Subcutaneous abdominal adipose tissue (tissue), 5 donors: ENCODE results near the gene DNTT.
A peak's percentile ranks its signal among the peaks of the same experiment; 100 is the strongest.

ENCODE experiments used
- H3K27ac ChIP-seq: one replicate; pipeline ENCODE4 v1.7.0; 2013; ENCODE audit warnings: low read depth, mild to moderate bottlenecking, inconsistent platforms, low read length, moderate library complexity
- H3K27me3 ChIP-seq, 5 donors: one replicate each; pipeline ENCODE4 v1.7.0; 2013; ENCODE audit warnings: low read length in 5 of 5, inconsistent platforms in 1 of 5; ENCODE audit not compliant: control insufficient read depth in 5 of 5, insufficient read depth in 4 of 5
- H3K36me3 ChIP-seq, 5 donors: one replicate each; pipeline ENCODE4 v1.7.0; 2013; ENCODE audit warnings: low read length in 5 of 5; ENCODE audit not compliant: control insufficient read depth in 5 of 5, insufficient read depth in 5 of 5
- H3K4me1 ChIP-seq, 5 donors: one replicate each; pipeline ENCODE4 v1.7.0; 2013; ENCODE audit warnings: low read length in 5 of 5, mild to moderate bottlenecking in 3 of 5, moderate library complexity in 1 of 5; ENCODE audit not compliant: control insufficient read depth in 5 of 5, insufficient read depth in 5 of 5
- H3K4me3 ChIP-seq, 5 donors: one replicate each; pipeline ENCODE4 v1.7.0; 2013; ENCODE audit warnings: low read length in 5 of 5, low read depth in 1 of 5
- H3K9ac ChIP-seq, 5 donors: one replicate each; pipeline ENCODE4 v1.7.0; 2013; ENCODE audit warnings: low read length in 5 of 5, mild to moderate bottlenecking in 4 of 5, moderate library complexity in 3 of 5
- H3K9me3 ChIP-seq, 5 donors: one replicate each; pipeline ENCODE4 v1.7.0; 2013; ENCODE audit warnings: low read length in 5 of 5; ENCODE audit not compliant: control insufficient read depth in 5 of 5
- donor health status: healthy.
- donor health status: healthy.
- donor health status: healthy.
- donor health status: healthy.
- donor health status: healthy.

The DNTT gene

DNA sequence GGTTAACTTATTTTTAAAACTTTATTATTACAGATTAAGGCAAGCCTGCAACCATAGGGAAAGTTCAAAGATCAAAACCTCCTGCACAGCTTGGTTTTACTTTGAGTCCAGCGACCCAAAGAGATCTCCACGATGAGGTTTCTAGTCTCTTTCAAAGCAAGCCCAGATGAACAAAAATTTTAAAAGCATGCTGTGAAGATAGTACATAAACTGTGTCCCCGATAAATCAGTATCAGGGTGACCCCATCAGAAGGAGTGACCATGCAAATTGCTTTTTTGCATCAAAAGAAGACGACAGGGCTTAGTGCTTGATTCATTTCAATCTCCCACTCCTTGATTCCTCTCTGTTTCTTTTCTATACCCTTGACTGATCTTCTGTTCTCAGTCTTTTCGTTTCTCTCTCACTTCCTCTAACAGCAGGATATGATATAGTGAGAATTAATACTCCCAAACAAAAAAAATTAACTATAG is 16.0 kb upstream of the DNTT start:
- no peak overlapping the region for H3K27ac ChIP-seq
- peaks cover 0 to 6% (median 3%) of the 10 kb centered on the region in 5 donors for H3K4me1 ChIP-seq
- no peaks in the 10 kb centered on the region for H3K27me3 ChIP-seq
- no peak overlapping the region for H3K9ac ChIP-seq
- no peaks in the 10 kb centered on the region for H3K9me3 ChIP-seq
- H3K36me3 ChIP-seq, result no peaks in the 10 kb centered on the region
- no peak overlapping the region for H3K4me3 ChIP-seq

DNA sequence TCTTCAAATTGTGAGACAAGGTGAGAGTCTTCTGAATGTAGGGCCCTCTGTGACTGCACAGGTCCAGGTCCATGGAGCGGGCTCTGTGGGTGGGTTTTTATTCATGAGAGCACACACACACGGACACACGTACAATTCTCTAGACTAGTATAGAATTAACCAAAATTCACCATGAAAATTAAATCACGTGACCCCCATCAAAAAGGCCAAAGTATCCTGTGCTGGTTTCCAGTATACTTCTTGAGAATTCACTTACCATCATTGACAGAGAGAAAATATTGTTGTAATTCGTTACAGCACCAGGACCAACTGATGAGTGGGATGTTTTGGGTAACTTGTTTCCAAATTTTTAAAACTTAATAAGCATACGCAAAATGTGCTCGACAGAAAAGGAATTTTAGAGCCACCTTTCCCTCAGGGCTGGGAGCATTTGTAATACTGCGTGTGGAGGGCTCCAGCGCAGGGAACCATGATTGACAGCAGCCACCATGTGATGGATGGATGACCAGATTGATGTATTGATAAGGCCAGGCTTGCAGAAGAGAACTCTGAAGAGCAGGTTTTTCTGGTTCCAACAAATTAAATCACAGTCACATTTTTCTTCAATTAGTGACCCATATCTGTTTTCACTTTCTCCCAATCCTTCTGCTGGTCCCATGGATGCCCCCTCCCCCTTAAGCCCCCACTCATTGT is 14.9 kb upstream of the DNTT start:
- Histone ChIP-seq H3K36me3 (no peaks in the 10 kb centered on the region), H3K4me1 (peaks cover 0 to 9% (median 6%) of the 10 kb centered on the region in 5 donors), H3K27ac (no peak overlapping the region), H3K9me3 (no peaks in the 10 kb centered on the region), H3K4me3 (no peak overlapping the region), H3K27me3 (no peaks in the 10 kb centered on the region), H3K9ac (no peak overlapping the region)

DNA sequence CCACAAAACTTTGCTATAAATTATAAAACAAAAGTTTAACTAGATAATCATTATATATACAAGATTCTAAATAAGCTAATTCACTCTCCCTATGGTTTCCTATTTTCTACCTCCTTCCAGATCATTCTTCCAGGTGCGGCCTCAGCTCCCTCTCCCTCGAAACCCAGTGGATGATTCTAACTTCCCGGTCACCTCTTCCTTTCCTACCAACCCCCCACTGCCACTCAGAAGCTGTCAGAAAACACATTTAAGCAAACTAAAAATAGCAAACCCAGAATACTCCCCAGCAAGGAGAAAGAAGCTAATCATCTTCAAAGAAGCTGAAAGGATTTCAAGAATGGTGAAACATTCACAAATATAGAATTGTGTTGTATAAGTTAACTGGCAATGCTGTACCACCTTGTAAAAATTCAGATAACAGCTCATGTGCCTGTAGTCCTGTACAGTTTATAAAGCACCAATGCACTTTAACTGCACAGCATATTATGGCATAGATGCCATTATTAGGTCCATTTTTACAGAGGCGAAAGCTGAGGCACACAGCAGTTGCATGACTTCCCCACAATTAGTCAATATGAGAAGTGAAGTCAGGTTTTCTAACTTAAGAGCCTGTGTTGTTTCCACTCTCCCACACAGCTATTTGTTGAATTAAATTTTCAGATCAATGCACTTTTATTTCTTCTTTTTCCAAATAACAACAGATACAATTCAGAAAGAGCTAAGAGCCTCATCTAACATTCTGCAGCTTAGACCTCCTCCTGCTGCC is 13.7 kb upstream of the DNTT start:
- Histone ChIP-seq H3K9me3 (no peaks in the 10 kb centered on the region), H3K27ac (no peak overlapping the region), H3K4me1 (peaks cover 0 to 9% (median 6%) of the 10 kb centered on the region in 5 donors), H3K27me3 (no peaks in the 10 kb centered on the region), H3K36me3 (no peaks in the 10 kb centered on the region), H3K9ac (no peak overlapping the region), H3K4me3 (no peak overlapping the region)

DNA sequence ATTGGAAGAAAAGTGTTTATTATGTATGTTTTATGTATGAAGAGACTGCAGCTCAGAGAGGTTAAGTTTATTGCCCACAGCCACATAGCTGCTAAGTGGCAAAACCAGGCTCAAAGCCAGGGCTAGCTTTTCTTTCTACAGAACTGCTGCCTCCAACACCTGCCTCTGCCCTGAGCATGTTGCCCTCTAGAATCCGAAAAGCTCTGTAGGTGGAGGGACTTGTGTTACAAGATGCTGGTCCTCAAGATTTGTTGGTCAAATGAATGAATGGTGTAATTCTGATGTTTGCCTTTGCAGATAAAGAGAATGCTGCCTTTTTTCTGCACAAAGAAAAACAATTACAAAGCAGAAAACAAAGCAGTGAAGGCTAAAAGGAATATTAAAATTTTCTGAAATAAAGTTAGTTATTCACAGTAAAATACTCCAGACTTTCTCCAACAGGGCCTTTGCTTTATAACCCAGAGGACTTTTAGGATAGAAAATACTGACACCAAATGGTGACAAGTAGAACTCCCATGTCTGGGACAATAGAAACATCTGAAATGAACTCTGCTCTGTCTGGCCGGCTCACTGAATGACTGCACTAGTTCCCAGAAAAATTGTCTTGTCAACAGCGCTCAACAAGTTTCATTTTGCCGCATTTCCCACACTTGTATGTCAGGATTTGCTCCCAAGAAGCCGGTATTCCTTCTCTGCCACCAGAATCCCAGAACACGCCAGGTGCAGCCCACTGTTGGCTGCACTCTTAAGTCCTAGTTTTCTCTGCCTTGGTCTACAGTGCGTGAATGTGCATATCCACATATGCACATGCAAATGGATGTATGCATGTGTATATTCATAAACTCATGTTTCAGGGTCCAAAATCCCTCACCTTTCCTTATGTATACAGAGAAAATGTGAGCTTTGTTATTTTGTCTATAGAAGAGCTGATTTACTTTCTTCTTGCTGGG is 11.0 kb upstream of the DNTT start:
- no peaks in the 10 kb centered on the region for H3K9me3 ChIP-seq
- H3K9ac ChIP-seq, result no peak overlapping the region
- H3K4me3 ChIP-seq, result peak overlapping the region in 2 of 5 donors; percentile 30 to 31
- no peaks in the 10 kb centered on the region for H3K27me3 ChIP-seq
- H3K36me3 ChIP-seq, result no peaks in the 10 kb centered on the region
- peak overlapping the region; percentile 4 for H3K27ac ChIP-seq
- H3K4me1 ChIP-seq, result peaks cover 0 to 6% (median 3%) of the 10 kb centered on the region in 5 donors

DNA sequence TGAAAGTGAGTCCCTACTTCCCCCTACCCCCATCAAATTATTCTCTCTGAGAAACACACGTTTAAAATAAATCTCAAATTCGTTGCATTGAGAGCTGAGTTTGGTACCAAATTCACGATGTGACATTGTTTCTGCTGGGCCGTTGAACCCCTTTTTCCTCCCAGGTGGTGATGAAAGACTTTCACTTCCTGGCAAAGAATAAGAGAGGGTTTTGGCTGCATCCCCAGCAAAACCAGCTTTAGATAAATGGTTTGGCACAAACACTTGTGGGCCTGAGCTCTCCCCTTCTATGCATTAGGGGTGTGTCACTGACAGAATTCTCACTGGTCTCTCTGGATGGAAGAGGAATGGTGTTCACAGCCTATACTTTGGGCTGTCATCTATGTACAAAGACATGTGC is 8.8 kb upstream of the DNTT start:
- peaks cover 0 to 9% (median 2%) of the 10 kb centered on the region in 5 donors for H3K27me3 ChIP-seq
- no peak overlapping the region for H3K9ac ChIP-seq
- peaks cover 0 to 10% (median 3%) of the 10 kb centered on the region in 5 donors for H3K4me1 ChIP-seq
- no peaks in the 10 kb centered on the region for H3K9me3 ChIP-seq
- H3K36me3 ChIP-seq, result no peaks in the 10 kb centered on the region
- no peak overlapping the region for H3K4me3 ChIP-seq
- H3K27ac ChIP-seq, result no peak overlapping the region

DNA sequence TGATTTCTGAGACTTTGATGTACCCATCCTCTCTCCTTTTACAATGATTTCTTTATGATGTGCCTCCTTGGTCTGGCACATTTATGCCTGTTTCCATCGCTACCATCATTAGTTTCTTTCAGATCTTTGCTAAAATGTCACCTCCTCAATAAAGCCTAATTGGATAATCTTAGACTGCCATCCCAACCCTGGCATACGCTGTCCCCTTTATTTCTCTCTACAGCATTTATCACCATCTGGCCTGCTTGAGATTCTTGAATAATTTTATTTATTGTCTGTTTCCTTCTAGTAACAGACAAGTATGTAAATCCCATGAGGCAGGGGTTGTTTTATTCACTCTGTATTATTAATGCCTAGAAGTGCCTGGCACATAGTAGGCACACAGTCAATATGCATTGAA is 6.7 kb upstream of the DNTT start:
- H3K36me3 ChIP-seq, result no peaks in the 10 kb centered on the region
- no peaks in the 10 kb centered on the region for H3K9me3 ChIP-seq
- H3K4me3 ChIP-seq, result no peak overlapping the region
- H3K27me3 ChIP-seq, result peaks cover 0 to 9% (median 4%) of the 10 kb centered on the region in 5 donors
- peaks cover 0 to 10% (median 3%) of the 10 kb centered on the region in 5 donors for H3K4me1 ChIP-seq
- H3K9ac ChIP-seq, result no peak overlapping the region
- no peak overlapping the region for H3K27ac ChIP-seq

DNA sequence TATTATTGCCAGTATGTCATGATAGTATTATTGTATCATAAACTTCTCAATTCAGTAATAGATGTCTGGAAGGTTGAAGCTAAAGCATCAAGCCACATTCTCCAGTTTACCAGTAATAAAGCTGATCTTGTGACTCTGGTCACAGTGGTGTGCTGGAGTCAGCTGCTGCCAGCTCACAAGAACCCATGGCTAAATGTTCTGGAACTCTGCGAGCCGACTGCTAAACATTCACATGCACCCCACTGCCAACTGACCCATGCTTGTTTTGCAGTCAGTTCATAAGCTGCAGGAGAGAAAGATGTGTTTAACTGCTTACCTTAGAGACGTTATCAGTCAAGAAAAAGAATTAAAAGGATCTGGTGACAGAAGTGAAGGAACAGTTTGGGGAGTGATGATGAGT is 5.9 kb upstream of the DNTT start:
- Histone ChIP-seq H3K4me1 (peaks cover 0 to 10% (median 3%) of the 10 kb centered on the region in 5 donors), H3K4me3 (no peak overlapping the region), H3K36me3 (no peaks in the 10 kb centered on the region), H3K27ac (no peak overlapping the region), H3K9me3 (no peaks in the 10 kb centered on the region), H3K27me3 (peaks cover 0 to 9% (median 4%) of the 10 kb centered on the region in 5 donors), H3K9ac (no peak overlapping the region)

DNA sequence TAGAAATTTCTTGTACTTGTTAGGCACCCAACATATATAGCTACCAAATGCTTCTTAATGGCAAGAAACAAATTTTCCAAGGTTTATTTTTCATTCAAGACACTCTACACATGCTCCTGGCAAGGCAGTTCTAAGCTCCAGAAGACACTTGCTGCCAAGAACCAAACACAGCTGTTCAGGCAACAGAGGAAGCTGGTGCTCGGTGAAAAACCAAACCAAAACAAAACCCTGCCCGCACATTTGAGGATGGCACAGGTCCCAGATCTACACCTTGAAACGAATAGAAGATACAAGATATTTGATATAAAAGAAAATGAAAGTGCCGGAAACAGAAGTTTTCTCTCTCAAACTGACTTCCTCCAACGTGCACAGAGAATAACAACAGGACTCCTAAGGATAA is 4.9 kb upstream of the DNTT start:
- H3K27me3 ChIP-seq, result peaks cover 0 to 9% (median 5%) of the 10 kb centered on the region in 5 donors
- H3K4me3 ChIP-seq, result no peak overlapping the region
- H3K4me1 ChIP-seq, result peaks cover 0 to 4% (median 0%) of the 10 kb centered on the region in 5 donors
- no peaks in the 10 kb centered on the region for H3K9me3 ChIP-seq
- no peak overlapping the region for H3K27ac ChIP-seq
- H3K9ac ChIP-seq, result no peak overlapping the region
- H3K36me3 ChIP-seq, result no peaks in the 10 kb centered on the region

DNA sequence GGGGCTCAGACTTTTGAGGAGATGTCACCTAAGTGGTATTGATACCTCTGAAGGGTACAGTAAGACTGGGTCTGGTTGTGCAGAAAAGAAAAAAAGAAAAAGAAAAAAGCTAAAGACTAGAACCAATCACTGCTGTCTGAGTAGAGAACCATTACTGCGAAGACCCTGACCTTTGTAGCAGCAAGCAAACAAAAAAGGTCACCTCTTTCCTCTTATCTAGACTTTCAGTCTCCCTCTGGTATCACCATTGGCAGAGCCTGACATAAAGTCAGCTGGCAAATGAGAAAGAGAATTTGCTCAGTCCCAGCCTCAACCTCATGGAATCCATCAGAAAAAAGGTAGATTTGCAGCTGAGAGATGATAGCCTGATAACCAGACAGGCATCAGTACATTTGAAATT is 2.6 kb upstream of the DNTT start:
- no peak overlapping the region for H3K27ac ChIP-seq
- H3K9ac ChIP-seq, result no peak overlapping the region
- no peaks in the 10 kb centered on the region for H3K36me3 ChIP-seq
- no peaks in the 10 kb centered on the region for H3K9me3 ChIP-seq
- H3K4me1 ChIP-seq, result peaks cover 0 to 8% (median 0%) of the 10 kb centered on the region in 5 donors
- H3K4me3 ChIP-seq, result no peak overlapping the region
- H3K27me3 ChIP-seq, result peaks cover 0 to 9% (median 5%) of the 10 kb centered on the region in 5 donors
